HEK293 (cell line): ENCODE results near the gene CABLES2.
A peak's percentile ranks its signal among the peaks of the same experiment; 100 is the strongest.

Experiments
- CTCF ChIA-PET: fragments of 350-600 bp; formaldehyde crosslinking; extraction: SDS; loops from one replicate; lab custom pipeline; 2021; ENCODE audit warnings: antibody characterized with exemption; lab: Yijun Ruan, JAX
- POLR2A ChIA-PET: fragments of 300-600 bp; formaldehyde crosslinking; extraction: SDS; loops from one replicate; lab custom pipeline; 2020; ENCODE audit warnings: antibody characterized with exemption, inconsistent platforms; lab: Yijun Ruan, JAX
- H3K27ac ChIP-seq: fragments of 200-500 bp; sonication (Bioruptor generic); 2 replicates; pipeline ENCODE4 v1.5.1; 2014; ENCODE audit warnings: low read depth, low read length, control low read depth, inconsistent platforms; ENCODE audit errors: extremely low read depth
- H3K36me3 ChIP-seq, 2 experiments: fragments of 200-500 bp in 1 of 2; sonication (Bioruptor generic) in 1 of 2; 1 replicate in 1 of 2; 2 replicates in 1 of 2; pipeline ENCODE4 v1.5.1; 2014 to 2017; ENCODE audit warnings: inconsistent platforms in 2 of 2, low read length in 2 of 2; ENCODE audit not compliant: control insufficient read depth in 2 of 2, insufficient read depth in 1 of 2
- H3K4me1 ChIP-seq: fragments of 200-500 bp; sonication (Bioruptor generic); 2 replicates; pipeline ENCODE4 v1.5.1; 2014; ENCODE audit warnings: mild to moderate bottlenecking, low read length, inconsistent platforms; ENCODE audit not compliant: control insufficient read depth, insufficient read depth
- H3K4me3 ChIP-seq: 2 replicates; pipeline ENCODE4 v1.5.1; 2011; ENCODE audit warnings: low read depth, mild to moderate bottlenecking, control low read depth, low read length, moderate library complexity
- H3K9me3 ChIP-seq: fragments of 200-500 bp; sonication (Bioruptor generic); 2 replicates; pipeline ENCODE4 v1.5.1; 2014; ENCODE audit warnings: low read depth, low read length, inconsistent platforms; ENCODE audit not compliant: control insufficient read depth, insufficient read depth
- GFI1B ChIP-seq: fragments of 450-650 bp; formaldehyde crosslinking; IDR thresholded peaks from 2 replicates; pipeline ENCODE4 v1.5.1; 2016; ENCODE audit warnings: missing biosample characterization, missing genetic modification characterization
- KLF1 ChIP-seq: fragments of 450-650 bp; formaldehyde crosslinking; IDR thresholded peaks from 2 replicates; pipeline ENCODE4 v1.5.1; 2016; ENCODE audit warnings: missing biosample characterization, missing genetic modification characterization
- PRDM1 ChIP-seq: fragments of 450-650 bp; formaldehyde crosslinking; IDR thresholded peaks from 2 replicates; pipeline ENCODE4; 2016; ENCODE audit warnings: missing biosample characterization, missing genetic modification characterization
- SALL2 ChIP-seq: fragments of 450-650 bp; formaldehyde crosslinking; IDR thresholded peaks from 2 replicates; pipeline ENCODE4 v1.5.0; 2017; ENCODE audit warnings: missing biosample characterization, mild to moderate bottlenecking, missing genetic modification characterization, borderline replicate concordance
- TRIM28 ChIP-seq: IDR thresholded peaks from 2 replicates; pipeline ENCODE4 v1.6.1; 2011; ENCODE audit warnings: low read length, control low read depth, borderline replicate concordance
- WT1 ChIP-seq: fragments of 450-650 bp; formaldehyde crosslinking; IDR thresholded peaks from 2 replicates; pipeline ENCODE4 v1.5.1; 2016; ENCODE audit warnings: missing biosample characterization, missing genetic modification characterization
- YY1 ChIP-seq: fragments of 450-650 bp; formaldehyde crosslinking; IDR thresholded peaks from 2 replicates; pipeline ENCODE4 v1.5.1; 2018; ENCODE audit warnings: missing biosample characterization, missing genetic modification characterization
- ZFP41 ChIP-seq: fragments of 450-650 bp; formaldehyde crosslinking; IDR thresholded peaks from 2 replicates; pipeline ENCODE4 v1.5.1; 2016; ENCODE audit warnings: missing biosample characterization, missing genetic modification characterization, borderline replicate concordance
- ZNF169 ChIP-seq: fragments of 450-650 bp; formaldehyde crosslinking; IDR thresholded peaks from 2 replicates; pipeline ENCODE4 v1.5.1; 2016; ENCODE audit warnings: missing biosample characterization, missing genetic modification characterization
- ZNF394 ChIP-seq: fragments of 450-650 bp; formaldehyde crosslinking; IDR thresholded peaks from 2 replicates; pipeline ENCODE4 v1.5.1; 2016; ENCODE audit warnings: missing biosample characterization, missing genetic modification characterization, mild to moderate bottlenecking, moderate library complexity, borderline replicate concordance
- ZNF544 ChIP-seq: fragments of 450-650 bp; formaldehyde crosslinking; IDR thresholded peaks from 2 replicates; pipeline ENCODE4 v1.5.0; 2017; ENCODE audit warnings: missing biosample characterization, missing genetic modification characterization
- ZNF549 ChIP-seq: fragments of 450-650 bp; IDR thresholded peaks from 2 replicates; pipeline ENCODE4 v1.5.1; 2018; ENCODE audit warnings: missing biosample characterization, missing genetic modification characterization, mild to moderate bottlenecking, inconsistent platforms, moderate library complexity
- ZNF561 ChIP-seq: fragments of 450-650 bp; IDR thresholded peaks from 2 replicates; pipeline ENCODE4 v1.5.1; 2018; ENCODE audit warnings: missing biosample characterization, missing genetic modification characterization, borderline replicate concordance
- ZNF660 ChIP-seq: fragments of 450-650 bp; IDR thresholded peaks from 2 replicates; pipeline ENCODE4 v1.5.1; 2018; ENCODE audit warnings: missing biosample characterization, mild to moderate bottlenecking, missing genetic modification characterization
- ZNF707 ChIP-seq: fragments of 450-650 bp; formaldehyde crosslinking; IDR thresholded peaks from 2 replicates; pipeline ENCODE4 v1.5.1; 2016; ENCODE audit warnings: missing biosample characterization, missing genetic modification characterization
- ZNF747 ChIP-seq: fragments of 450-650 bp; formaldehyde crosslinking; IDR thresholded peaks from 2 replicates; pipeline ENCODE4 v1.5.1; 2016; ENCODE audit warnings: missing biosample characterization, missing genetic modification characterization
- ZXDB ChIP-seq: fragments of 450-650 bp; formaldehyde crosslinking; IDR thresholded peaks from 2 replicates; pipeline ENCODE4 v1.5.1; 2016; ENCODE audit warnings: missing biosample characterization, missing genetic modification characterization
- TF ChIP-seq, protein P1 (sequence below): fragments of 450-650 bp; formaldehyde crosslinking; IDR thresholded peaks from 2 replicates; pipeline ENCODE4 v1.5.1; 2016; ENCODE audit warnings: missing biosample characterization, missing genetic modification characterization
- TF ChIP-seq, protein P2 (sequence below): fragments of 450-650 bp; formaldehyde crosslinking; conservative IDR thresholded peaks from 2 replicates; pipeline ENCODE4 v1.5.1; 2016; ENCODE audit warnings: low read depth, missing biosample characterization, missing genetic modification characterization
- TF ChIP-seq, protein P3 (sequence below): fragments of 450-650 bp; formaldehyde crosslinking; IDR thresholded peaks from 2 replicates; pipeline ENCODE4 v1.5.1; 2016; ENCODE audit warnings: missing biosample characterization, missing genetic modification characterization
- TF ChIP-seq, protein P4 (sequence below): fragments of 450-650 bp; formaldehyde crosslinking; IDR thresholded peaks from 2 replicates; pipeline ENCODE4 v1.5.1; 2016; ENCODE audit warnings: missing biosample characterization, missing genetic modification characterization
- TF ChIP-seq, protein P5 (sequence below): fragments of 450-650 bp; formaldehyde crosslinking; IDR thresholded peaks from 2 replicates; pipeline ENCODE4 v1.5.1; 2016; ENCODE audit warnings: missing biosample characterization, missing genetic modification characterization

The CABLES2 gene

DNA sequence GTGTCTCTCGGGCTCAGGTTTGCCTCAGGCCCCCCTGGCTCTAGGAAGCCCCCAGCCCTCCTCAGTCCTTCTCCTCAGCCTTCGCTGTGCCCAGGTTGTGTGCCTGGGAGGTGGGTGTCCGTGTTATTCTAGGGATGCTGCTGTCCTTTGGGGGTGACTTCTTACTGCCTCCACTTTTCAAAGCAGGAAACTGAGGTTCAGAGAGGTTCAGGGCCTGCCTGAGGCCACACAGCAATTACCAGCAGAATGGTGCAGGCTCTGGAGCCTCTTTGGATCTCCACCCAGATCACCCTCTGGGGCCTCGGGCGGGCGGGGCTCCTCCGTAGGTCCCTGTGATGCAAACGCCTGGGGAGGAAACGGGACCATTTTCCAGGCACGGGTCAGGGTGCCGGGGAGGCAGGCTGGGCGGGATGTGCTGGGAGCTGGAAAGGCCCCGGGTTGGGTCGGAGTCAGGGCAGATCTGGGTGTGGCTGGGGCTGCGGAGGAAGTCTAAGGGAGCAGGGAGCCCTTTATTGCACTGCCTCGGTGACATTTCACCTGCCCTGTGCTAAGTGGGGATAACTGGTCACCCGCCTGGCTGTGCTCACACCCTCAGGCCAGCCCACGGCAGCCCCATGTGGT, 45.5 kb upstream of the CABLES2 start:
- no peak overlapping the region for H3K27ac ChIP-seq
- H3K9me3 ChIP-seq: no peaks in the 10 kb centered on the region
- ChIA-PET CTCF (interaction anchor here (0.6 kb wide), 1 partner anchor 55 kb away, joined by 3 read pairs; no protein-coding TSS in a partner anchor), POLR2A (no interaction called here)
- no peaks in the 10 kb centered on the region for H3K4me1 ChIP-seq
- TF ChIP-seq ZNF660 (tag by site-specific recombination) (no peak), KLF1 (tag by site-specific recombination) (peak; percentile 52; the same call in 1 of the 2 replicates), ZNF707 (tag by site-specific recombination) (no peak)
- TF ChIP-seq, protein P1, sequence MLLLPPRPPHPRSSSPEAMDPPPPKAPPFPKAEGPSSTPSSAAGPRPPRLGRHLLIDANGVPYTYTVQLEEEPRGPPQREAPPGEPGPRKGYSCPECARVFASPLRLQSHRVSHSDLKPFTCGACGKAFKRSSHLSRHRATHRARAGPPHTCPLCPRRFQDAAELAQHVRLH (tag by site-specific recombination): no peak
- no peak overlapping the region for H3K4me3 ChIP-seq
- H3K36me3 ChIP-seq: no peaks in the 10 kb centered on the region

- no peaks in the 10 kb centered on the region for H3K4me1 ChIP-seq
- ChIA-PET POLR2A (no interaction called here), CTCF (no interaction called here)
- H3K36me3 ChIP-seq: no peaks in the 10 kb centered on the region
- H3K4me3 ChIP-seq: no peak overlapping the region
- H3K27ac ChIP-seq: no peak overlapping the region
- H3K9me3 ChIP-seq: no peaks in the 10 kb centered on the region
- TF ChIP-seq ZNF169 (tag by site-specific recombination): peak; percentile 90
- no peak for TF ChIP-seq TRIM28
- TF ChIP-seq PRDM1 (tag by site-specific recombination): peak; percentile 99
- TF ChIP-seq, protein P2, sequence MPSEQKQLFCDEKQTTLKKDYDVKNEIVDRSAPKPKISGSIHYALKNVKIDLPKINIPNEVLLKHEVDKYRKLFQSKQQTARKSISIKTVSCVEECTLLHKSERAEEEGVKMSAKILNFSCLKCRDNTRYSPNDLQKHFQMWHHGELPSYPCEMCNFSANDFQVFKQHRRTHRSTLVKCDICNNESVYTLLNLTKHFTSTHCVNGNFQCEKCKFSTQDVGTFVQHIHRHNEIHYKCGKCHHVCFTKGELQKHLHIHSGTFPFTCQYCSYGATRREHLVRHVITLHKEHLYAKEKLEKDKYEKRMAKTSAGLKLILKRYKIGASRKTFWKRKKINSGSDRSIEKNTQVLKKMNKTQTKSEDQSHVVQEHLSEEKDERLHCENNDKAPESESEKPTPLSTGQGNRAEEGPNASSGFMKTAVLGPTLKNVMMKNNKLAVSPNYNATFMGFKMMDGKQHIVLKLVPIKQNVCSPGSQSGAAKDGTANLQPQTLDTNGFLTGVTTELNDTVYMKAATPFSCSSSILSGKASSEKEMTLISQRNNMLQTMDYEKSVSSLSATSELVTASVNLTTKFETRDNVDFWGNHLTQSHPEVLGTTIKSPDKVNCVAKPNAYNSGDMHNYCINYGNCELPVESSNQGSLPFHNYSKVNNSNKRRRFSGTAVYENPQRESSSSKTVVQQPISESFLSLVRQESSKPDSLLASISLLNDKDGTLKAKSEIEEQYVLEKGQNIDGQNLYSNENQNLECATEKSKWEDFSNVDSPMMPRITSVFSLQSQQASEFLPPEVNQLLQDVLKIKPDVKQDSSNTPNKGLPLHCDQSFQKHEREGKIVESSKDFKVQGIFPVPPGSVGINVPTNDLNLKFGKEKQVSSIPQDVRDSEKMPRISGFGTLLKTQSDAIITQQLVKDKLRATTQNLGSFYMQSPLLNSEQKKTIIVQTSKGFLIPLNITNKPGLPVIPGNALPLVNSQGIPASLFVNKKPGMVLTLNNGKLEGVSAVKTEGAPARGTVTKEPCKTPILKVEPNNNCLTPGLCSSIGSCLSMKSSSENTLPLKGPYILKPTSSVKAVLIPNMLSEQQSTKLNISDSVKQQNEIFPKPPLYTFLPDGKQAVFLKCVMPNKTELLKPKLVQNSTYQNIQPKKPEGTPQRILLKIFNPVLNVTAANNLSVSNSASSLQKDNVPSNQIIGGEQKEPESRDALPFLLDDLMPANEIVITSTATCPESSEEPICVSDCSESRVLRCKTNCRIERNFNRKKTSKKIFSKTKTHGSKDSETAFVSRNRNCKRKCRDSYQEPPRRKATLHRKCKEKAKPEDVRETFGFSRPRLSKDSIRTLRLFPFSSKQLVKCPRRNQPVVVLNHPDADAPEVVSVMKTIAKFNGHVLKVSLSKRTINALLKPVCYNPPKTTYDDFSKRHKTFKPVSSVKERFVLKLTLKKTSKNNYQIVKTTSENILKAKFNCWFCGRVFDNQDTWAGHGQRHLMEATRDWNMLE: no peak
- TF ChIP-seq, protein P3, sequence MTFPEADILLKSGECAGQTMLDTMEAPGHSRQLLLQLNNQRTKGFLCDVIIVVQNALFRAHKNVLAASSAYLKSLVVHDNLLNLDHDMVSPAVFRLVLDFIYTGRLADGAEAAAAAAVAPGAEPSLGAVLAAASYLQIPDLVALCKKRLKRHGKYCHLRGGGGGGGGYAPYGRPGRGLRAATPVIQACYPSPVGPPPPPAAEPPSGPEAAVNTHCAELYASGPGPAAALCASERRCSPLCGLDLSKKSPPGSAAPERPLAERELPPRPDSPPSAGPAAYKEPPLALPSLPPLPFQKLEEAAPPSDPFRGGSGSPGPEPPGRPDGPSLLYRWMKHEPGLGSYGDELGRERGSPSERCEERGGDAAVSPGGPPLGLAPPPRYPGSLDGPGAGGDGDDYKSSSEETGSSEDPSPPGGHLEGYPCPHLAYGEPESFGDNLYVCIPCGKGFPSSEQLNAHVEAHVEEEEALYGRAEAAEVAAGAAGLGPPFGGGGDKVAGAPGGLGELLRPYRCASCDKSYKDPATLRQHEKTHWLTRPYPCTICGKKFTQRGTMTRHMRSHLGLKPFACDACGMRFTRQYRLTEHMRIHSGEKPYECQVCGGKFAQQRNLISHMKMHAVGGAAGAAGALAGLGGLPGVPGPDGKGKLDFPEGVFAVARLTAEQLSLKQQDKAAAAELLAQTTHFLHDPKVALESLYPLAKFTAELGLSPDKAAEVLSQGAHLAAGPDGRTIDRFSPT (tag by site-specific recombination): 0 out of 2 replicates have a peak, but pooled peaks have one; percentile 56
- no peak for TF ChIP-seq ZFP41
- TF ChIP-seq, protein P4, sequence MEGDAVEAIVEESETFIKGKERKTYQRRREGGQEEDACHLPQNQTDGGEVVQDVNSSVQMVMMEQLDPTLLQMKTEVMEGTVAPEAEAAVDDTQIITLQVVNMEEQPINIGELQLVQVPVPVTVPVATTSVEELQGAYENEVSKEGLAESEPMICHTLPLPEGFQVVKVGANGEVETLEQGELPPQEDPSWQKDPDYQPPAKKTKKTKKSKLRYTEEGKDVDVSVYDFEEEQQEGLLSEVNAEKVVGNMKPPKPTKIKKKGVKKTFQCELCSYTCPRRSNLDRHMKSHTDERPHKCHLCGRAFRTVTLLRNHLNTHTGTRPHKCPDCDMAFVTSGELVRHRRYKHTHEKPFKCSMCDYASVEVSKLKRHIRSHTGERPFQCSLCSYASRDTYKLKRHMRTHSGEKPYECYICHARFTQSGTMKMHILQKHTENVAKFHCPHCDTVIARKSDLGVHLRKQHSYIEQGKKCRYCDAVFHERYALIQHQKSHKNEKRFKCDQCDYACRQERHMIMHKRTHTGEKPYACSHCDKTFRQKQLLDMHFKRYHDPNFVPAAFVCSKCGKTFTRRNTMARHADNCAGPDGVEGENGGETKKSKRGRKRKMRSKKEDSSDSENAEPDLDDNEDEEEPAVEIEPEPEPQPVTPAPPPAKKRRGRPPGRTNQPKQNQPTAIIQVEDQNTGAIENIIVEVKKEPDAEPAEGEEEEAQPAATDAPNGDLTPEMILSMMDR (tag by site-specific recombination): no peak
- TF ChIP-seq YY1 (tag by site-specific recombination): no peak
- TF ChIP-seq ZNF747 (tag by site-specific recombination): no peak
- TF ChIP-seq GFI1B (tag by site-specific recombination): no peak
- no peak; the same call in 1 of the 2 replicates for TF ChIP-seq WT1 (tag by site-specific recombination)
- TF ChIP-seq ZNF549 (tag by site-specific recombination): no peak
- TF ChIP-seq SALL2 (tag by site-specific recombination): no peak
- no peak for TF ChIP-seq ZNF394
- TF ChIP-seq, protein P5, sequence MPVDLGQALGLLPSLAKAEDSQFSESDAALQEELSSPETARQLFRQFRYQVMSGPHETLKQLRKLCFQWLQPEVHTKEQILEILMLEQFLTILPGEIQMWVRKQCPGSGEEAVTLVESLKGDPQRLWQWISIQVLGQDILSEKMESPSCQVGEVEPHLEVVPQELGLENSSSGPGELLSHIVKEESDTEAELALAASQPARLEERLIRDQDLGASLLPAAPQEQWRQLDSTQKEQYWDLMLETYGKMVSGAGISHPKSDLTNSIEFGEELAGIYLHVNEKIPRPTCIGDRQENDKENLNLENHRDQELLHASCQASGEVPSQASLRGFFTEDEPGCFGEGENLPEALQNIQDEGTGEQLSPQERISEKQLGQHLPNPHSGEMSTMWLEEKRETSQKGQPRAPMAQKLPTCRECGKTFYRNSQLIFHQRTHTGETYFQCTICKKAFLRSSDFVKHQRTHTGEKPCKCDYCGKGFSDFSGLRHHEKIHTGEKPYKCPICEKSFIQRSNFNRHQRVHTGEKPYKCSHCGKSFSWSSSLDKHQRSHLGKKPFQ (tag by site-specific recombination): no peak
- no peak for TF ChIP-seq ZNF561 (tag by site-specific recombination)
- TF ChIP-seq ZNF544 (tag by site-specific recombination): no peak
- TF ChIP-seq ZXDB (tag by site-specific recombination): no peak
Measured at GRCh38 chr20:62451970-62452369, 44.9 kb upstream of the CABLES2 start.
